ENCODE measurements around the gene DLX1.

- TF ChIP-seq CTCF (IDR thresholded peaks at IDR 0.05) (no peak), POLR2A (IDR thresholded peaks at IDR 0.05) (no peak)
Observed at GRCh38 chr2:172072706-172073105, 12.6 kb upstream of the DLX1 start.

All from lower leg skin (tissue), 3 donors.